ENCODE measurements around the gene GRN.

Gene GRN

DNA sequence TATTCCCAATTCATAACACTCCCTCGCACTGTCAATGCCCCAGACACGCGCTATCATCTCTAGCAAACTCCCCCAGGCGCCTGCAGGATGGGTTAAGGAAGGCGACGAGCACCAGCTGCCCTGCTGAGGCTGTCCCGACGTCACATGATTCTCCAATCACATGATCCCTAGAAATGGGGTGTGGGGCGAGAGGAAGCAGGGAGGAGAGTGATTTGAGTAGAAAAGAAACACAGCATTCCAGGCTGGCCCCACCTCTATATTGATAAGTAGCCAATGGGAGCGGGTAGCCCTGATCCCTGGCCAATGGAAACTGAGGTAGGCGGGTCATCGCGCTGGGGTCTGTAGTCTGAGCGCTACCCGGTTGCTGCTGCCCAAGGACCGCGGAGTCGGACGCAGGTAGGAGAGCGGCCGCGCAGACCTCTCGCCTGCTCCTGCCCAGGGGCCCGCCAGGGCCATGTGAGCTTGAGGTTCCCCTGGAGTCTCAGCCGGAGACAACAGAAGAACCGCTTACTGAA lies at the start of gene GRN:
TSS of gene GRN (plus strand) at position 364 of the 515 bp plus-strand sequence. CDS start 3,863 bp downstream, outside the sequence.
- peak; percentile 99 for DNase-seq (ENCODE audit: low spot score)

DNA sequence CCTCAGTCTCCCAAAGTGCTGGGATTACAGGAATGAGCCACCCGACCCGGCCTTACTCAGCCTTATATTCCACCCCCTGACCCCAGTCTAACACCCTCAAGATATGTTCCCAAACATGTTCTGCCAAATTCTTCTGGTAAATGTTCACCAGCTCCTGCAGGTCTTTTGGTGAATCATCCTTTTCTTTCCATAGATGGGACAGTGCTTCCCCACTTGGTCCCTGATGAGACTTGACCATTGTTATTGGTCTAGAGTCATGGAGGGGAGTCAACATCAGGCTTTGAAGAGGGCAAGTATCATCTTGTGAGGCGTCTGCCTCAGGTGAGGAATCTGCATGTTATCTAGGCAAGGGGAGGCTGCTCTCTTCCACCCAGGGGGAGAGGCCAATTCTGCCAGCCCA lies 47.1 kb upstream of the GRN start:
- DNase-seq (ENCODE audit: low spot score), result no peak

- no peak for DNase-seq (ENCODE audit: low spot score)
These were observed 40.5 kb upstream of the GRN start for GRCh38 chr17:44304651-44305050.

GRCh38 chr17:44307387-44308186 lies 37.5 kb upstream of the GRN start:
- peak; percentile 37 for DNase-seq (ENCODE audit: low spot score)

GRCh38 chr17:44308320-44308818 lies 36.7 kb upstream of the GRN start, which contains the start of gene RUNDC3A:
Gene RUNDC3A (plus strand): TSS chr17:44308601. CDS start chr17:44308833, 232 bp downstream.
- DNase-seq (ENCODE audit: low spot score), result peak; percentile 81

DNA sequence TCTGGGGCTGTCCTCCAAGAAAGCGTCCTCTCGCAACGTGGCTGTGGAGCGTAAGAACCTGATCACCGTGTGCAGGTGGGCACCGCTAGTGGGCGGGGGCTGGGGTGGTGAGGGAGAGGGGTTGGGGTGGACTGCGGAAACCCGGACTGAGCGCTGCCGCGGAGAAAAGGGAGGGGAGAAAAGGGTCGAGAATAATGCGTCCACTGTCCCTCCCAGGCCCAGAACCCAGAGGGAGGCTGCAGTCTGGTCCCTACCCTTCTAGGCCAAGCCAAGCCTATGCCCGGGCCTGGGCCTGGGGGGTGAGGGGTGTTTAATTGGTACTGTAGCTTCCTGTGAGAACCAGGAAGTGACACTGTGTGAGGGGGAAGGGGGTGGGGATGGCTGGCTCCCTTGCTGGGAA lies 36.2 kb upstream of the GRN start:
- no peak for DNase-seq (ENCODE audit: low spot score)

DNA sequence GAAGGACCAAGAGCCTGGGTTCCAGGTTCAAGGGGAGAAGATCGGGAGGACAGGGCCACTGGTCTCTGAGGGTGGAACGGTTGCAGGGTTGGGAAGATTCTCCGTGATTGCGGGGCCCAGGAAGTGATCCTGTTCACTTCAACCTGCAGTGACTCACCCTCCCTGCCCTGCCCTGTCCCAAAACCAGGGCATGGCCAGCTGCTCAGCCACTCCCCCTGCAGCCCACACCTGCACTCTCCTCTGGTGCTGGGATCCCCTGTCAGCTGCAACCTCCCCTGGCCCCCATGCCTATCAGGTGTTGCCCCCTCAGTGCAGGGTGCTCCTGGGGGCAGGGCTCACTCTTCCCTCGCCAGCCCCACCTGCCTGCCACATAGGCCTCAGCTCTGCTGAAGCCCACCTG lies 35.6 kb upstream of the GRN start:
- no peak for DNase-seq (ENCODE audit: low spot score)

GRCh38 chr17:44310188-44310587 lies 34.9 kb upstream of the GRN start:
- no peak for DNase-seq (ENCODE audit: low spot score)

GRCh38 chr17:44310609-44311376 lies 34.3 kb upstream of the GRN start:
- no peak for DNase-seq (ENCODE audit: low spot score)

DNA sequence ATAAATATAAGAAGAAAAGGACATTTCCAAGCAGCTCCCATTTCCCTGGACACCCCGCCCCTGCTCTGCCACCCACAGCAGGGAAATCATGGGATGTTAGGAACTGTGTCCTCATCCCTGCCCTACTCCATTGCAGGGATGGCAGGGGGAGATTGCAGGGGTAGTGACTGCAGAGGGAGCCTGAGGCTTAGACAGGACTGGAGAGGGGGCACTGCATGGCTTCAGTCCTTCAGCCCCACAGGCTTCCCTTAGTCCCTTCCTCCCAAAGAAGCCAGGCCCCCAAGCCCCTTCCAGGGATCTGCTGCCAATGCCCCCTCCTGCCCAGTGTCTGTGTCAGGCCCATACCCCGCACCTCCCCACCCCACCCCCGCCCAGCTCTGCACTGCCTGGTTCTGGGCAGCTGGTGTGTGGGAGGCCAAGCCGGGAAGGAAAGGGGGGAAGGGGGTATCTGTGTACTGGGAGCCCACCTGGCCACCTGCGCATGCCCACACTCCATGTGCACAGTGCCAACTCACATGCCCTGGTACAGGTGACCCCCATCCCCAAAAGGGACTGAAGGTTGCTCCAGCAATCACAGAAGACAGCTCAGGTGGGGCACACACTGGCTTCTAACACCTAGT lies 33.4 kb upstream of the GRN start:
- DNase-seq (ENCODE audit: low spot score), result no peak

DNA sequence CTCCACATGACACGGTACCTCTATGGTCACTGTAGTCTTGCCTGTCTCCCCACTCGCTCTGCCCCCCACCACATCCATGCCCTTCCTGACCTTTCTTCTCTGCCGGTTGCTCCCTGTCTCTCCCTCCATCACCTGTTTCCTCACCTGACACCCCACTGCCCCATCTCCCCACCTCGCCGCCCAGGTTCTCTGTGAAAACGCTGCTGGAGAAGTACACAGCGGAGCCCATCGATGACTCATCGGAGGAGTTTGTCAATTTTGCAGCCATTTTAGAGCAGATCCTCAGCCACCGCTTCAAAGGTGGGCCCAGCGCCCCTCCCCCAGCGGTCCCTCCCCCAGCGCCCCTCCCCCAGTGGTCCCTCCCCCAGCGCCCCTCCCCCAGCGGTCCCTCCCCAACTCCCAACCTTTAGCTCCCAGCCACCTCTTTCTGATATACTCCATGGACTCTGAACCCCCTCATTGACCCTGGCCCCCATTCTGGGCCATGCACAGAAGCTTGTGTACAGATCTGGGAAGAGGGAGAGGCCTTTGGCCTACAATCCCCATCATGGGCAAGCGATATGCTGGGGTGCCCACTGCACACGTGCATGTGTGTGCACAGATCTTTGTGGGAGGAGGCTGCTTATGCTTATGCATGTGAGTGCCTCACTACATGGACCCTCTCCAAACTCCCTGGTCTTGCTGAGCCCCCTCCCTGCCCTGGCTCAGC lies 32.6 kb upstream of the GRN start:
- no peak for DNase-seq (ENCODE audit: low spot score)

DNA sequence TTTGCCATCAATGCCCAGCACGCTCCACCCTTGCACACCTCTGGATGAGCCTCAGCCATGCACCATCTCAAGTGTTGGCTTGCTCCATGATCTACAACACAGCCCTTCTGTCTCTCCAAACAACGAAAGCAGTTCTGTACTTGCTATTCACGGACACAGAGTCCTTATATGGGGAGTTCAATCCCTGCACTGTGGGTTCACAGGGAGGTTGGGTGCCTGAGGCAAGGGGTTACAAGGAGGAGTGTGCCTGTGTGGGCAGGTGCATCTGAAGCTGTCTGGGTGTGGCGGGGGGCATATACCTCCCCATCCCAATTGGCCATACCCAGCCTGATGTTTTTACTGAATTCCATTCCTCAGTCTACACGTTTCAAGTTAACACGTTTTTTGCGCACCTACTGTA lies 31.1 kb upstream of the GRN start:
- DNase-seq (ENCODE audit: low spot score), result no peak

DNA sequence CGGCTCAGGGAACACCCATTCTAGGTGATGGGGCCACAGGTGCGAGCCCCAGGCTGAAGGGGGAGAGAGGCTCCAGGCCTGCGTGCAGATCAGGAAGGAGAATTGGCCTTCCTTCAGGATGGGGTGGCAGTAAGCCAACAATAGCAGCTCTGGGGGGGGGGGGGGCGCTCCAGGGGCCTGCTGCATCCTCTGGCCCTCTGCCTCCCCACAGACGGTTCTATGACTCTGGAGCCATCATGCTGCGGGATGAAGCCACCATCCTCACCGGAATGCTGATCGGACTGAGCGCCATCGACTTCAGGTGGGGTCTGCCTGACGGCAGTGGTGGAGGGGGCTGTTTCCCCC lies 30.6 kb upstream of the GRN start:
- no peak for DNase-seq (ENCODE audit: low spot score)

DNA sequence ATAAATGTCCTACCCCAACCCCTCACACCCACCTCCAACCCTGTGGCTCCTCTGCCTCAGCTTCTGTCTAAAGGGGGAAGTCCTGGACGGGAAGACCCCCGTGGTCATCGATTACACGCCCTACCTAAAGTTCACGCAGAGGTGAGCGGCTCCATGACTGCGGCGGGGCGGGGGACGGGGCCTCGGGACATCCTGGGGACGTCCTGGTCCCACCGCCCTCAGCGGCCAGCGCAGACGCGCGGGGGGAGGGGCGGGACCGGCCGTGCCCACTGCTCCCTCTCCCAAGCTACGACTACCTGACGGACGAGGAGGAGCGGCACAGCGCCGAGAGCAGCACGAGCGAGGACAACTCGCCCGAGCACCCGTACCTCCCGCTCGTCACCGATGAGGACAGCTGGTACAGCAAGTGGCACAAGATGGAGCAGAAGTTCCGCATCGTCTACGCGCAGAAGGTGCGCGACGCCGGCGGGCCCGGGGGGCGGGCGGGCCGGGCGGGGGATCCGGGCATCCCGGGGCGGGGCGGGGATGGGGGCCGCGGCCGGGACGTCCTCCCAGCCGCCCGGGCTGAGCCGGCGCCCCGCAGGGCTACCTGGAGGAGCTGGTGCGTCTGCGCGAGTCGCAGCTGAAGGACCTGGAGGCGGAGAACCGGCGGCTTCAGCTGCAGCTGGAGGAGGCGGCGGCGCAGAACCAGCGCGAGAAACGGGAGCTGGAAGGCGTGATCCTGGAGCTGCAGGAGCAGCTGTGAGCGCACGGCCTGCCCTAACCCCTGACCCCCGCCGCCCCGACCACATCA lies 30.0 kb upstream of the GRN start:
- no peak for DNase-seq (ENCODE audit: low spot score)

- DNase-seq (ENCODE audit: low spot score), result no peak
These were observed 29.1 kb upstream of the GRN start for GRCh38 chr17:44315760-44316731.

- no peak for DNase-seq (ENCODE audit: low spot score)
These were observed 27.6 kb upstream of the GRN start for GRCh38 chr17:44317545-44317944.

DNA sequence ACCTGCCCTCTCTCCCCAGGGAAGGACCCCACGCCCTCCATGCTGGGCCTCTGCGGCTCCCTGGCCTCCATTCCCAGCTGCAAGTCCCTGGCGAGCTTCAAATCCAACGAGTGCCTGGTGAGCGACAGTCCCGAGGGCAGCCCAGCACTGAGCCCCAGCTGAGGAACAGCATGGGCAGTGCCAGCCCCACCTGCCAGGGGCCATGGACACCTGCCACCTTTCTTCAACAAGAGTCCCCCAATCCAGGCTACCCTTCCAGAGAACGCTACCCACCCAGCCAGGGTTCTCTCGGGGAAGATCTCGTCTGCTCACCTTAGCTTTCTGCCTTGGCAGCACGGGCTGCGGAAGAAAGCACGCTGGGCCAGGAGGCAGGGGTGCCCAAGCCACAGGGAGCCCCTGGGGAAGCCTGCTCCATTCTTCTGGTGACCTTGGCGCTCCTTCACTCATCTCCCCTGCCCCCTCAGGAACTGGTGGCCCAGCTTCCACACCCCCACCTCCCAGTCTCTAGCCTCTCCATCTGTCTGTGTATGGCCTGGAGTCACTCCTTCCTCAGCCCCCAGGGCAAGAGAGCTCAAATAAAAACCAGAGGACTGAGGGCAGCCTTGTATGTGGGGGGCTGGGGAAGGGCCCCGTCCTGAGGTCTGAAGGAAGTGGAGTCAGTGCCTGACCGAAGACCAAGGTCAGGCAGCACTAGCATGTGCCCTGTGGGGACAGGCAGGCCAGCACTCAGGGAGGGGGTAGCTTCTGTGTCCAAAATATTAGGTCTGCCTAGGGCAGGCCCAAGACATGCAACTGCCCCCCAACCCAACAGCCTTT lies 26.8 kb upstream of the GRN start:
- DNase-seq (ENCODE audit: low spot score), result no peak

DNA sequence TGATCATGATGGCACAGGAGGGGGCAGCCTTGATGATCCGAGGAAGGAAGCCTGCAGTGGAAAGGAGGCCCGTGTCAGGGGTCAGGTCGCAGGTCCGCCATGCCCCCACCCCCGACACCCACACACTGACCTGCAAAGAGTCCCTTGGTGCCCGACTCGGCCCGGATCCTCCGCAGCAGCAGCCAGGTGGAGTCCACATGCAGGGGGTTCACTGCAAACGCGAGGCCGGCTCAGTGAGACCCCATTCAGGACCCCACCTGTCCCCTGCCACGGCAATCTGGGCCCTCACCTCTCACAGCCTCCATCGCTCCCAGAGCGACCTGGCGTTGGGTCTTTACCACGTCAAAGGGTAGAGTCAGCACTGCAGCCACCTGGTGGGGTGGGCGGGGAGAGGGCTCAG lies 25.0 kb upstream of the GRN start:
- DNase-seq (ENCODE audit: low spot score), result no peak
